ENCODE measurements around the gene RADIL. TPM values are rescaled to one million over a fixed set of nuclear protein-coding genes. Genes with fewer than 3 reads are reported as not detected.
A peak's percentile ranks its signal among the peaks of the same experiment; 100 is the strongest.

RADIL gene
- total RNA-seq, 1 experiment from 2014 or later = not detected

GRCh38 chr7:4831723-4832495, 51.6 kb downstream of the RADIL start:
- no peak for DNase-seq (ENCODE audit: low read depth)

GRCh38 chr7:4830176-4830575, 53.3 kb downstream of the RADIL start:
- DNase-seq (ENCODE audit: low read depth) = peak; percentile 31

- no peak for DNase-seq (ENCODE audit: low read depth)
These were observed 54.7 kb downstream of the RADIL start for GRCh38 chr7:4828720-4829383.

GRCh38 chr7:4825081-4825480, 58.4 kb downstream of the RADIL start:
- DNase-seq (ENCODE audit: low read depth) = no peak

- DNase-seq (ENCODE audit: low read depth) = no peak
These were observed 59.3 kb downstream of the RADIL start for GRCh38 chr7:4824120-4824775.

GRCh38 chr7:4823441-4824119, 59.9 kb downstream of the RADIL start:
- DNase-seq (ENCODE audit: low read depth) = no peak

GRCh38 chr7:4822677-4823076, 60.8 kb downstream of the RADIL start:
- DNase-seq (ENCODE audit: low read depth) = no peak

GRCh38 chr7:4820967-4821471, 62.5 kb downstream of the RADIL start:
- no peak for DNase-seq (ENCODE audit: low read depth)

- DNase-seq (ENCODE audit: low read depth) = no peak
These were observed 63.0 kb downstream of the RADIL start for GRCh38 chr7:4820405-4820966.

GRCh38 chr7:4819560-4820404, 63.7 kb downstream of the RADIL start:
- no peak for DNase-seq (ENCODE audit: low read depth)

- no peak for DNase-seq (ENCODE audit: low read depth)
These were observed 65.3 kb downstream of the RADIL start for GRCh38 chr7:4818000-4818794.

- DNase-seq (ENCODE audit: low read depth) = no peak
These were observed 66.2 kb downstream of the RADIL start for GRCh38 chr7:4817178-4817901.

- no peak for DNase-seq (ENCODE audit: low read depth)
These were observed 67.0 kb downstream of the RADIL start for GRCh38 chr7:4816419-4817080.

- DNase-seq (ENCODE audit: low read depth) = no peak
These were observed 67.7 kb downstream of the RADIL start for GRCh38 chr7:4815609-4816418.

GRCh38 chr7:4815121-4815520, 68.4 kb downstream of the RADIL start:
- DNase-seq (ENCODE audit: low read depth) = no peak

GRCh38 chr7:4814433-4814832, 69.1 kb downstream of the RADIL start:
- DNase-seq (ENCODE audit: low read depth) = no peak

GRCh38 chr7:4809666-4810065, 73.8 kb downstream of the RADIL start:
- peak; percentile 27 for DNase-seq (ENCODE audit: low read depth)

GRCh38 chr7:4809091-4809591, 74.4 kb downstream of the RADIL start:
- DNase-seq (ENCODE audit: low read depth) = peak; percentile 18
